22Rv1 (cell line): ENCODE measurements around the gene ADAMTS10.
"Not testable (repeated sequence)": the region's sequence is repeated elsewhere in the genome, so short reads cannot be mapped to it uniquely, and the experiment has no call there.

Experiments
- H3K27ac ChIP-seq: fragments of 450-650 bp; 2 replicates; pipeline ENCODE4 v1.5.1; 2017
- ZFX ChIP-seq: fragments of 450-650 bp; IDR thresholded peaks from 2 replicates; pipeline ENCODE4 v1.6.1; 2017; ENCODE audit warnings: antibody characterized with exemption, borderline replicate concordance
- TF ChIP-seq, protein P1 (sequence below): fragments of 450-650 bp; IDR thresholded peaks from 2 replicates; pipeline ENCODE4 v1.5.1; 2017; ENCODE audit warnings: mild to moderate bottlenecking

ADAMTS10 gene

DNA sequence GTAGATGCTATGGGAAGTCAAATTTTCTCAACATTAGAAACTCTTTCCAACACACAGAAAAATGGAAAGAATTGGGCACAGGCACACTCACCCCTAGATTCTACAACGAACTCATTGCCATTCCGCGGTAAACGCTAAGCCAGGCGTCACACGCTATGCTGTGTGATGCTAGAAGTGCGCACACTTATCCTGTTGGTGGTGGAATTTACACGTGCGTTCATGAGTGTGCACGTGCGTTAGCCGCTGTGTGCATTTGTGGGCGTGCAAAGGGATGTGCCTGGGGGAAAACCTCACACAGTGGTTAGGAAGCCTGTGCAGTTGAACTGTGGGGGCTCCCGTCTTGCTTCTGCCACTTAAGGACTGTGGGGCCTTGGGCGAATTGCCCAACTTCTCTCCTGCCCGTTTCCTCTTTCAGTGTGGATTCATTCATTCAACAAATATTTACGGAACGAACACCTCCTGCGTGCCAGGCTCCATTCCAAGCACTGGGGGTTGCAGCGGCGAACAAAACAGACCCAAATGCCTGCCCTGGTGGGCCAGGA, 27.6 kb upstream of the ADAMTS10 start:
- TF ChIP-seq, protein P1, sequence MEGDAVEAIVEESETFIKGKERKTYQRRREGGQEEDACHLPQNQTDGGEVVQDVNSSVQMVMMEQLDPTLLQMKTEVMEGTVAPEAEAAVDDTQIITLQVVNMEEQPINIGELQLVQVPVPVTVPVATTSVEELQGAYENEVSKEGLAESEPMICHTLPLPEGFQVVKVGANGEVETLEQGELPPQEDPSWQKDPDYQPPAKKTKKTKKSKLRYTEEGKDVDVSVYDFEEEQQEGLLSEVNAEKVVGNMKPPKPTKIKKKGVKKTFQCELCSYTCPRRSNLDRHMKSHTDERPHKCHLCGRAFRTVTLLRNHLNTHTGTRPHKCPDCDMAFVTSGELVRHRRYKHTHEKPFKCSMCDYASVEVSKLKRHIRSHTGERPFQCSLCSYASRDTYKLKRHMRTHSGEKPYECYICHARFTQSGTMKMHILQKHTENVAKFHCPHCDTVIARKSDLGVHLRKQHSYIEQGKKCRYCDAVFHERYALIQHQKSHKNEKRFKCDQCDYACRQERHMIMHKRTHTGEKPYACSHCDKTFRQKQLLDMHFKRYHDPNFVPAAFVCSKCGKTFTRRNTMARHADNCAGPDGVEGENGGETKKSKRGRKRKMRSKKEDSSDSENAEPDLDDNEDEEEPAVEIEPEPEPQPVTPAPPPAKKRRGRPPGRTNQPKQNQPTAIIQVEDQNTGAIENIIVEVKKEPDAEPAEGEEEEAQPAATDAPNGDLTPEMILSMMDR = no peak
- no peak for TF ChIP-seq ZFX
- no peak overlapping the region for H3K27ac ChIP-seq

DNA sequence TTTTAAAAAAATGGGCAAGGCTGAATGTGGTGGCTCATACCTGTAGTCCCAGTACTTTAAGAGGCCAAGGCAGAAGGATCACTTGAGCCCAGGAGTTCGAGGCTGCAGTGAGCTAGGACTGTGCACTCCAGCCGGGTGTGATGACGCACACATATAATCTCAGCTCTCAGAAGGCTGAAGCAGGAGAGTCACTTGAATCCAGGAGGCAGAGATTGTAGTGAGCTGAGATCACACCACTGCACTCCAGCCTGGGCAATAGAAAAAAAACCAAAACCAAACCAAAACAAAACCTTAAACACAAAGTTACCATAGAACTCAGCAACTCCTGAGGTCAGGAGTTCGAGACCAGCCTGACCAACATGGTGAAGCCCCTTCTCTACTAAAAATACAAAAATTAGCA, 26.6 kb upstream of the ADAMTS10 start:
- H3K27ac ChIP-seq = not testable (repeated sequence)

DNA sequence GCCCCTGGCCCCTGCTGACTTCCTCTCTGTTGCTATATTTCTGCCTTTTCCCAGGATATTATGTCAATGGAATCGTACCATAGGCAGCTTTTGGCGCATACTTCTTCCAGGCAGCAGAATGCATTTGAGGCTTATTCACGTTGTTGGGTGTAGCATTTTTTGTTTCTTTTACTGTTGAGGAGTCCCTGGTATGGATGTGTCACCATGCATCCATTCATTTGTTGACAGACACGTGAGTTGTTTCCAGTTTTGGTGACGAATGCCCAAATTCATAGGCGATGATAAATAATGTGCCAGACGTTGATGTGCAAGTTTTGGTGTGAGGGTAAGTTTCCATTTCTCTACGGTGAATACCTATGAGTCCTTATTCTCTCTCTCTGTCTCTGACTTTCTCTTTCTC, 24.9 kb upstream of the ADAMTS10 start:
- H3K27ac ChIP-seq = no peak overlapping the region
- TF ChIP-seq ZFX = no peak
- TF ChIP-seq, protein P1 = no peak

DNA sequence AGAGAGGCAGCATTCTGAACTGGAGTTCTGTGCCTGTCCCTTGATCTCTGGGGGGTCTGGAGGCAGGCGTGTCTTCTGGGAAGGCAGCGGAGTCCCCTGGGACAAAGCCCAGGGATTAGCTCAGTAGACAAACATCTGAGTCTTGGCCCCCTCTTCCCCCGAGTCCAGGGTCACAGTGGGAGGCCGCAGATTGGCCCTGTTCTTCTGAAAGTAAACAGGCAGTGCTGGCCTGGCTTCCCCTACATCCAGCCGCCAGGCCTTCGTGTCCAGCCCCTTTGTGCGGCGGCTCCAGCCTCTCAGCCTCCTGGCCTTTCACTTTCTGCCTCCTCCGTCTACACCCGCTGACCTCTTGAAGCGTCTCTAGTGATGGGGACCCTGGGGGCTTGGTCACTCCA, 20.9 kb upstream of the ADAMTS10 start:
- H3K27ac ChIP-seq = no peak overlapping the region
- TF ChIP-seq ZFX = no peak
- TF ChIP-seq, protein P1 = no peak

DNA sequence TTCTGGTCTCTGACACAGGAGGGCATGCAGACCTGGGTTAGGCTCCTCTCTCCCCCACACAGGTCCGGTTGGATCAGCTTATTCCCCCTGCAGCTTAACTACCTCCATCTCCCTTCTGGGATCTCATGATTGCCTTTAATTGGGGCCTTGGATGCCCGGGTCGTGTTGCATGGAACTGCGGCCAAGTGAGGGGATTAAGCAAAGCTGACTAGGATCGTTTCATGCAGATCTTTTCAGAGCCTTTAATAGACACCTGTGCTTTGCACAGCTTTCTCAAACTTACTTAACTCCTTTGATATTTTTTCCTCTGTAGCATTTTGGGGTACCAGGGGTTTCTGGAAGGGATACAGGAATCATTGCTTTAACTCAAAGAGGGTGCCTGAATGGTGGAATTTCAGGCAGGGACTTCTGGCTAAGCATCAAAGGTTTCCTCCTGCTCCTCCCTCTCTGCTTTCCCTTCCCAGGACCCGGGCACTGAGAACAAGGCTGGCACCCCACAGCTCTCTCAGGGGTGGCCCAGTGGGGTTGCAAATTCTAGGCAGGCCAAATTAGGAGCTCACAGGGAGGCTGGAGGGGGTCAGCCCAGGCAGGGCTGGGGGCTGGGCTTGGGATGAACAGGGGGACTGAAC, 20.4 kb upstream of the ADAMTS10 start:
- H3K27ac ChIP-seq = no peak overlapping the region
- TF ChIP-seq, protein P1 = no peak
- no peak for TF ChIP-seq ZFX

DNA sequence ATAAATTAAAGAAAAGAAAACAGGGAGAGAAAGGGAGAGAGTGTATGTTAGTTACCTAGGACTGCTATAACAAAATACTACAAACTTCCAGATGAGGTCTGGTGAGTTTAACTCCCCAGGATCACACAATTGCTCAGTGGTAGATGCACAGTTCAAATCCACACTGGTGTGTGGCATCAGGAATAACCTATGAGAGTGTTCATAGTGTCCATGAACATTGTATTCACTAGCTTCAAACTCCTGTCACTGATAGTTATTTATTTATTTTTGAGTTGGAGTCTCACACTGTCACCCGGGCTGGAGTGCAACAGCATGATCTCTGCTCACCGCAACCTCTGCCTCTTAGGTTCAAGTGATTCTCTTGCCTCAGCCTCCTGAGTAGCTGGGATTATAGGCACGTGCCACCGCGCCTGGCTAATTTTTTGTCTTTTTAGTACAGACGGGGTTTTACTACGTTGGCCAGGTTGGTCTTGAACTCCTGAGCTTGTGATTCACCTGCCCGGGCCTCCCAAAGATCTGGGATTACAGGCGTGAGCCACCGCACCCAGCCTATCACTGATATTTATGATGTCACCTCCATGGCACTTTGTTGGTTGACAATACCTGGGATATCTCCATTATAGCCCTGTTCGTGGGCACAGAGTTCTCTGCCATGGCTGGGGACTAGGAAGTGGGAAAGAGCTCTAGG, 19.6 kb upstream of the ADAMTS10 start, which contains the start of gene NFILZ:
Gene NFILZ, plus strand, starts transcription at position 638 of the 688 bp plus-strand sequence. CDS start 46,133 bp downstream, outside the sequence.
- no peak for TF ChIP-seq ZFX
- TF ChIP-seq, protein P1 = no peak
- no peak within 1 kb of the TSS for H3K27ac ChIP-seq

DNA sequence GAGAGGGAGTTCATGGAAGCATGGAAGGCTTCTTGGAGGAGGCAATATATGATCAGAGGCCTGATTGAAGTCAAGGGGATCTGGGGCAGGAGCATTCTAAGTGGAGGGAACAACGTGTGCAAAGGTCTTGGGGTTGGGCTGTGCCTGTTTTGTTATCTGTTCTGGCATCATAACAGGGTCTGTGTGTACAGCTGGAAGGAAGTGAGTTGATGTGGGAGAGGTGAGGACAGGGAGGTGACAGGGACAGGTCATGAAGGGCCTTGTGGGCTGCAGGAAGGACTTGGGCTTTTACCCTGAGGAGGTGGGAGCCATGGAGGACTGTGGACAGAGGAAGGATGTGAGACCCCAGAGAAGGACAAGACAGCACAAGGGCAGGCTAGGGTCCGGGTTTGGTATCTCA, 18.7 kb upstream of the ADAMTS10 start:
- no peak for TF ChIP-seq ZFX
- TF ChIP-seq, protein P1 = no peak
- no peak overlapping the region for H3K27ac ChIP-seq
